GM20000 (cell line): ENCODE results near the gene SASH1.

Experiments
- DNase-seq: peaks from one replicate; pipeline ENCODE4 v3.0.0; 2012; ENCODE audit warnings: low spot score
- TF ChIP-seq, protein P1 (sequence below): IDR thresholded peaks from 2 replicates; pipeline ENCODE4 v1.5.1; 2012; ENCODE audit warnings: mild to moderate bottlenecking, control low read depth; ENCODE audit errors: extremely low read depth, missing control alignments

The SASH1 gene

DNA sequence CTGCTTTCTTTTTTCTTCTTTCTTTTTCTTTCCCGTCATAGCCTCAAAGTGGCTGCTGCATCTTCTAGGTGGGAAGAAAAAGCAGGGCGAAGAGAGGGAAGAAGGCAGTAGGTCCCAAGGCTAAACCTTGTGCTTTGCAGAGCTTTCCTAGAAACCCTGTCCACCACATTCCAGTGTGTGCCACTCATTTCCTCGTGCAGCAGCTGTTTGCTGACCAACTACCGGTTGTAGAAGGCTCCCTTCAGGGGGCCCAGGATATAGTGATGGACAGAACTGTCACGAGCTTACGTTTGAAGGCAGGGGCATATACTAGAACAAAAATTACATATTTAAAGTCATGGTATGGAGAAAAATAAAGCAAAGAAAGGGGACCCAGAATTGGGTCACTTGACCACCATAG, 103.0 kb downstream of the SASH1 start:
- no peak for DNase-seq
- TF ChIP-seq, protein P1, sequence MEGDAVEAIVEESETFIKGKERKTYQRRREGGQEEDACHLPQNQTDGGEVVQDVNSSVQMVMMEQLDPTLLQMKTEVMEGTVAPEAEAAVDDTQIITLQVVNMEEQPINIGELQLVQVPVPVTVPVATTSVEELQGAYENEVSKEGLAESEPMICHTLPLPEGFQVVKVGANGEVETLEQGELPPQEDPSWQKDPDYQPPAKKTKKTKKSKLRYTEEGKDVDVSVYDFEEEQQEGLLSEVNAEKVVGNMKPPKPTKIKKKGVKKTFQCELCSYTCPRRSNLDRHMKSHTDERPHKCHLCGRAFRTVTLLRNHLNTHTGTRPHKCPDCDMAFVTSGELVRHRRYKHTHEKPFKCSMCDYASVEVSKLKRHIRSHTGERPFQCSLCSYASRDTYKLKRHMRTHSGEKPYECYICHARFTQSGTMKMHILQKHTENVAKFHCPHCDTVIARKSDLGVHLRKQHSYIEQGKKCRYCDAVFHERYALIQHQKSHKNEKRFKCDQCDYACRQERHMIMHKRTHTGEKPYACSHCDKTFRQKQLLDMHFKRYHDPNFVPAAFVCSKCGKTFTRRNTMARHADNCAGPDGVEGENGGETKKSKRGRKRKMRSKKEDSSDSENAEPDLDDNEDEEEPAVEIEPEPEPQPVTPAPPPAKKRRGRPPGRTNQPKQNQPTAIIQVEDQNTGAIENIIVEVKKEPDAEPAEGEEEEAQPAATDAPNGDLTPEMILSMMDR: no peak

DNA sequence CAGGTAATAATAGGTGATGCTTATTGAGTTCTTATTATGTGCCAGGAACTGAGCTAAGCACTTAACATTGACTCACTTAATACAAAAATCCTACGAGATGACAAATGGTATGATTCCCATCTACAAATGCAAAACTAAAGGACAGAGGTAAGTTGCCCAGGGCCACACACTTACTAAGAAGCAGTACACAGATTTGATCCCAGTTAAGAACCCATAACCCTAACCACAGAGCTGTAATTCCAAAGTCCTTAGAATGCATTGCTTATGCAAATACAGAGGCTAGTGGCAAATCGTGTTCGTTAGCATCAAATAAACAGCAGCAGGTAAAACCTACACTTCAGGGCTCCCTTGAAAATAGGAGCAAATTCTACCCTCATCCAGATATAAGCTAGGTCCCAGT, 104.0 kb downstream of the SASH1 start:
- DNase-seq: no peak
- TF ChIP-seq, protein P1: no peak

DNA sequence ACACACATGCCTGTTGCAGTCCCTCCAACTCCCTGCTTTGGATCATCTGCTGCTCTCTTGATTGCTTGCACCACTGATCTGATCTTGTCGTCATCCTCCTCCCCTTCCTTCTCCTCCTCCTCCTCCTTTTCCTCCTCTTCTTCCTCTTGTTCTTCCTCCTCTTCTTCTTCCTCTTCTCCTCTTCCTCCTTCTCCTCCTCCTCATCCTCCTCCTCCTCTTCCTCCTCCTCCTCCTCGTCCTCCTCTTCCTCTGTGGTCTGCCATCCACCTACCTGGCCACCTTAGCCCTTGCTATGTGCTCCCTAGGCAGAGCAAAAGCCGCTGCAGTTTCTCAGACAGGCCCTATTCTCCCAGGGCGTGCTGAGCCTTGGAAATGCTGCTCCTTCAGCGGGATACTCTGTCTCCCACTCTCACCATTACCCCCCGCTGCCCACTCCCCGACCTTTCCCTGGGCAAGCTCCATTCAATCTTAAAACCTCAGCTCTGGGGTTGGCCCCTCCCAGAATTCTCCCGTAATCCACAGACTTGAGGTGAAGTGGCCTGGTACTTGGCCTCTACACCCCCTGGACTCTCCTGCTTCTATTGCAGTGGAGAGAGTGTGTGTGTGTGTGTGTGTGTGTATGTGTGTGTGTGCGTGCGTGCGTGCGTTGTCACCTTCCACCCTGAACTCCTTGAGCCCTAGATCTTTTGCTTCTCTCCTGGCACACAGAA, 105.0 kb downstream of the SASH1 start:
- no peak for DNase-seq

DNA sequence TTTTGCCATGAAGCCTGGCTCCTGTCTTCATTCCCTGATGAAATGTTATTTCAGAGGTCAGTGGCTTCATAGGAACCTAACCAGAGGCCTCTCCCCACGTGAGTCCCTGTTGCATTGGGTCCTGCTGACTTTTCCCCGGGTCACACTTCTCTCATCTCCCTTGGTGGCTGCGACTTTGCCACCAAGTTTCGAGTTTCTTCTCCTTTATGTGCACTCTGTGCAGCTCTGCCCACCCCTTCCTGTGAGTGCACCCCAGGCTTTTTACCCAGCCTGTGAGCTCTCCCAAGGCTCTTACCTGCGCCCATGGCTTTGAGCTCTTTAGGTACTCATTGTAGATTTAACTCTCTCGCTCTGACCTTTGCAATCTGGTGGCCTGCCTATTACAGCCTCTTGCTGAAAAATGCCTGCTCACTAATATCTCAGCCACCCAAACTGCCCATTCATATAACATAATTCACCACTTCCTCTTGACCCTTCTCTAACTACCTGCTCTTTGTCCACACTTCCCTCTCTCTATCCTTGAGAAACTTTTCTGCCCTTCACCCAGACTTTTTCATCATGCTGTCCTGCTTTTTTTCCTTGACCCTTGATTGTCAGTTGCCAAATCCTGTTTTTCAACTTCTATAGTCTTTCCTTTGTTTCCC, 105.9 kb downstream of the SASH1 start:
- TF ChIP-seq, protein P1: no peak
- no peak for DNase-seq

More for the DNA sequence above, 105.0 kb downstream of the SASH1 start:
- TF ChIP-seq, protein P1: no peak

DNA sequence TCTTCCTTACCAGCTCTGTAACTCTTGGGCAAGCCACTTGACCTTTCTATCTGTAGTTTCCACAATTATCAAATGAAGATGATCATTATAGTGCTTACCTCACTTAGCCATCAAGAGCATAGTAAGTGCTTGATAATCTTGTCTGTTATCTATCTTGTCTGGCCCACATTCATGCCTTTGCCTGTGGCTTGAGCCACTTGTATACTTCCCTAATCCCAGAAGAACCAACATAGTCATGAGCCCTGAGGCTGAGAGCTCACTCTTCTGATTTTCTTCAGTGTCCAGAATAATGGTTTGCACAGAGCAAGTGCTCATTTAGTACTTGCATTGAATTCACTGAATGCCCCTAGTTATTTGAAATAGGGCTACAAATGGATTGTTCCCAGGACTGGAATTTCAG, 108.2 kb downstream of the SASH1 start:
- no peak for DNase-seq
- TF ChIP-seq, protein P1: no peak

DNA sequence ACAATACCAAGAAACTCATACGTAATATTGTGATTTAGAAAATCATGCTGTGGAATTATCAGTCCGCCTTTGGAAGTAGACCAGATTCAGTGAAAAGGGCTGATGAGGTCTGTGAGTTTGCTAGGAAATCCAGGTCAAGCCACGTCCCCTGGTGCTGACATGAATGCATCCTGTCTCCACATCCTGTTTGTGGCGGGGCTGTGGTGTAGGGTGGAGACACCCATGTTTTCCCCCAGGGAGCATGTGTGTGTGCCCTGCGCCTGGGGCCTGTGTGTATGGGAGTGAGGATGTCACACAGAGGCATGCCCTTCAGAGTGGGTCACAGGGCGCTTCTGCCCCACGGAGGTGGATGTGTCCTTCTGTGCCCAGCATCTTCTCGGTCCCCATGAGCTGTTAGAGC, 109.1 kb downstream of the SASH1 start:
- TF ChIP-seq, protein P1: no peak
- DNase-seq: no peak

DNA sequence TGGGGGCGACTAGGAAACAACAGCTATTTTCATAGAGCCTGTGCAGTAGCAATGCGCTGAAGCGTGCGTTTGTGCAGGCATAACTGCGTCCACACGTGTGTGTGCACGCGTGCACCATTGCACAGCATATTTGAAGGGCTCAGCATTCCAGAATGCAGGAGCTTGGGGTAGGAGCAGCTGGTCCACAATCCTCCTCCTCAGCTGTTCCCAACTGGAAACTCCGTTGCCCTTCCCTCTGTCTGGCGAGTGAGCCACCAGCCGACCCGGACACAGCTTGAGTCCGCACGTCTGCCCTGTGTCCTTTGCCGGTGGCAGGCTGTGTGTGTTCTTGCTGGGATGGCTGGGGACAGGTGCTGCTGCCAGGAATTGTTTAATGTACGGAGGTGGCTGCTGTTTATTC, 110.2 kb downstream of the SASH1 start:
- TF ChIP-seq, protein P1: no peak

More for the DNA sequence above, 110.2 kb downstream of the SASH1 start:
- no peak for DNase-seq
